Measurements from ENCODE around the gene SCN3A.

DNA sequence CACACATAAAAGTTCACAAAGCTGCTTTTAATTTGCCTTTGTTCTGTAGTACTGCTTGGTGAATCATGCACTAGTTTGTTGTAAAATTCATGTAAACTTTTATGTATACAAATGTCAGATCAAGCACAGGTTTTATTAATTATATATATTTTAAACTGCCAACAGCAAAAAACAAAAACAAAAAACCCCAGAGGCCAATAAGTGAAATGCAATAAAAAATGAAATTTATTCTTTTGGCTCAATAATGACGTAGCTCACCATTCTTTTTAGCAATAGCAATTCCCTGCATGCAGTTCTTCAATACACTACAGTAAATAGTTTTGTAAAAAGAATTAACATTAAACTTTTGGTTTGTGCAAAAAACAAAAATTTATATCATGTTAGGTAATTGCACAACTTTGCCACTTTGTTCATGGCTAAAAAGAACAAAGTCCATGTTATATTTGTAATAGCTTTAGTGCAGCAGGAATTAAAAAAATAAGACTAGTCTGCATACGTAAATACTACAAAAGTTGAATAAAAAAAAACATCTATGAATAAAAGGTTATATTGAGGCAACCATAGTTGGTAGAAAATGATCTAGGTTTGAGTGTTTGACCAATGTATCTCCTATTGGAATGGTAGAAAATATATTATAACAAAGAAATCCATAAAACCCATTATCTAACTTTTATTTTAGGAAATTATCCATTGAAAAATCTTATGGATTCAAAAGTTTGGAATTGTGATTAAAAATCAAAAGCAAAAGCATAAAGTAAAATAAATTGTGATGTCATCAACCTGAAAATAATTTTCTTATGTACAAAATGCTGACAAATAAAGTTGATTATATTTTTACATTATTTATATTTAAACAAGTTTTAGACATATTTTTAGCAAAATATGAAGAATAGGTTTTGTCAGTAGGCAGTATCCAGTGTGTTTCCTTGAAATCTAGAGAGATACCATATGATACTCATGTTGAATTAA, 115.6 kb downstream of the SCN3A start:
- TF ChIP-seq, protein P1, sequence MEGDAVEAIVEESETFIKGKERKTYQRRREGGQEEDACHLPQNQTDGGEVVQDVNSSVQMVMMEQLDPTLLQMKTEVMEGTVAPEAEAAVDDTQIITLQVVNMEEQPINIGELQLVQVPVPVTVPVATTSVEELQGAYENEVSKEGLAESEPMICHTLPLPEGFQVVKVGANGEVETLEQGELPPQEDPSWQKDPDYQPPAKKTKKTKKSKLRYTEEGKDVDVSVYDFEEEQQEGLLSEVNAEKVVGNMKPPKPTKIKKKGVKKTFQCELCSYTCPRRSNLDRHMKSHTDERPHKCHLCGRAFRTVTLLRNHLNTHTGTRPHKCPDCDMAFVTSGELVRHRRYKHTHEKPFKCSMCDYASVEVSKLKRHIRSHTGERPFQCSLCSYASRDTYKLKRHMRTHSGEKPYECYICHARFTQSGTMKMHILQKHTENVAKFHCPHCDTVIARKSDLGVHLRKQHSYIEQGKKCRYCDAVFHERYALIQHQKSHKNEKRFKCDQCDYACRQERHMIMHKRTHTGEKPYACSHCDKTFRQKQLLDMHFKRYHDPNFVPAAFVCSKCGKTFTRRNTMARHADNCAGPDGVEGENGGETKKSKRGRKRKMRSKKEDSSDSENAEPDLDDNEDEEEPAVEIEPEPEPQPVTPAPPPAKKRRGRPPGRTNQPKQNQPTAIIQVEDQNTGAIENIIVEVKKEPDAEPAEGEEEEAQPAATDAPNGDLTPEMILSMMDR (IDR thresholded peaks at IDR 0.05; ENCODE audit: borderline replicate concordance, extremely low read depth, low read length, poor library complexity, severe bottlenecking) = no peak
- TF ChIP-seq EZH2 (IDR thresholded peaks at IDR 0.05; ENCODE audit: borderline replicate concordance, low read depth, low read length, severe bottlenecking) = no peak

All from DND-41 (cell line).